MM.1S (cell line): ENCODE data around the gene ARHGAP30.

Experiments
- DNase-seq: peaks from one replicate; pipeline ENCODE4 v3.0.0-alpha.2; 2015
- H2AFZ ChIP-seq: fragments of 300-600 bp; sonication (generic); 2 replicates; pipeline ENCODE4 v1.6.0; 2016; ENCODE audit warnings: antibody characterized with exemption, low read length
- H3F3A ChIP-seq: fragments of 300-600 bp; sonication (generic); 2 replicates; pipeline ENCODE4 v1.6.1; 2016; ENCODE audit warnings: mild to moderate bottlenecking, antibody characterized with exemption, low read length, moderate library complexity, mixed read lengths; ENCODE audit not compliant: insufficient read depth
- H3K27ac ChIP-seq: fragments of 300-600 bp; sonication (generic); 2 replicates; pipeline ENCODE4 v1.5.1; 2016; ENCODE audit warnings: mild to moderate bottlenecking, low read length
- H3K27me3 ChIP-seq: fragments of 300-600 bp; sonication (generic); replicated peaks from 2 replicates; pipeline ENCODE4 v1.6.0; 2016; ENCODE audit warnings: low read length; ENCODE audit not compliant: insufficient read depth
- H3K36me3 ChIP-seq: fragments of 300-600 bp; sonication (generic); replicated peaks from 2 replicates; pipeline ENCODE4 v1.6.1; 2016; ENCODE audit warnings: mild to moderate bottlenecking, low read length, mixed read lengths; ENCODE audit not compliant: insufficient read depth
- H3K4me1 ChIP-seq: fragments of 300-600 bp; sonication (generic); 2 replicates; pipeline ENCODE4 v1.6.1; 2016; ENCODE audit warnings: low read length, mixed read lengths
- H3K4me2 ChIP-seq: fragments of 300-600 bp; sonication (generic); 2 replicates; pipeline ENCODE4 v1.6.0; 2016; ENCODE audit warnings: low read depth, low read length
- H3K4me3 ChIP-seq: fragments of 300-600 bp; sonication (generic); 2 replicates; pipeline ENCODE4 v1.5.1; 2016; ENCODE audit warnings: low read length, mixed read lengths
- H3K79me2 ChIP-seq: fragments of 300-600 bp; sonication (generic); 2 replicates; pipeline ENCODE4 v1.6.1; 2016; ENCODE audit warnings: mixed run types, low read length, mixed read lengths
- H3K9ac ChIP-seq: fragments of 300-600 bp; sonication (generic); 2 replicates; pipeline ENCODE4 v1.6.1; 2016; ENCODE audit warnings: low read length, mixed read lengths
- H3K9me2 ChIP-seq: fragments of 300-600 bp; sonication (generic); replicated peaks from 2 replicates; pipeline ENCODE4 v1.6.1; 2016; ENCODE audit warnings: mild to moderate bottlenecking, low read length, mixed read lengths; ENCODE audit not compliant: insufficient read depth
- H3K9me3 ChIP-seq: fragments of 300-600 bp; sonication (generic); replicated peaks from 2 replicates; pipeline ENCODE4 v1.6.1; 2016; ENCODE audit warnings: mild to moderate bottlenecking, low read length, mixed read lengths; ENCODE audit not compliant: insufficient read depth
- H4K20me1 ChIP-seq: fragments of 300-600 bp; sonication (generic); 2 replicates; pipeline ENCODE4 v1.6.1; 2016; ENCODE audit warnings: mild to moderate bottlenecking, low read length, moderate library complexity, mixed read lengths; ENCODE audit not compliant: insufficient read depth
- EZH2 ChIP-seq: fragments of 300-600 bp; sonication (generic); optimal IDR thresholded peaks from 2 replicates; pipeline ENCODE3; 2017; ENCODE audit warnings: low read depth, mild to moderate bottlenecking, antibody characterized with exemption, low read length, mixed read lengths
- EZH2phosphoT487 ChIP-seq: fragments of 300-600 bp; sonication (generic); IDR thresholded peaks from 2 replicates; pipeline ENCODE4 v1.6.1; 2018; ENCODE audit warnings: antibody characterized with exemption, low read length
- TF ChIP-seq, protein P1 (sequence below): fragments of 300-600 bp; sonication (generic); IDR thresholded peaks from 2 replicates; pipeline ENCODE4 v1.5.1; 2016; ENCODE audit warnings: antibody characterized with exemption, low read length, mixed read lengths

The ARHGAP30 gene

DNA sequence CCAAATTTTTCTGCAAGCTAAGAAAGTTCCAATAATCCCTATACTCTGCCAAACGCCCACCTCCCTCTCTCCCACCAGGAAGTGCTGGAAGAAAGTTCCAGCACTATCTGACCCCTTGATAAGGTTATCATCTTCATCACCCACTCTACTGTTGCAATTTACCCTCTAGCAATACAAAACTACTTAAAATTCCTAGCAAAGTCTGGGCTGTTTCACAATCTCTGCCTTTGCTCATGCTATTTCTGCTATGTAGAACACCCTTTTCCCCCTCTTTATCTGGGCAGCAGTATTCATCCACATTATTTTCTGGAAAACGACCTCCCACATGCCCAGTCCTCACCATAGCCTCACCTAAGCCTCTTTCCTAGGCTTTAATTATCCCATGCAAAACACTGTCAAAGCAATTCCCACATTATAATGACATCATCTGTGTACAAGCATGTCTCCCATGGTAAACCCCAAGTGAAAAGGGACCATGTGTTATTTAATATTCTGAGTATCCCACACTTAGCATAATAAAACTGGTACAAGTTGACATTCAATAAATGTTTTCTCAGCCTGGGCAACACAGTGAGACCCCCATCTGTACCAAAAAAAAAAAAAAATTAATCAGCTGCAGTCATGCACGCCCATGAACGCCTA lies 60.7 kb downstream of the ARHGAP30 start:
- H3F3A ChIP-seq = peaks cover 13% of the 10 kb centered on the region
- no peaks in the 10 kb centered on the region for H3K36me3 ChIP-seq
- peaks cover 90% of the 10 kb centered on the region for H3K79me2 ChIP-seq
- H3K9me3 ChIP-seq = no peaks in the 10 kb centered on the region
- no peak overlapping the region for H2AFZ ChIP-seq
- no peak for TF ChIP-seq EZH2
- H3K27ac ChIP-seq = no peak overlapping the region
- H3K4me3 ChIP-seq = no peak overlapping the region
- no peaks in the 10 kb centered on the region for H3K9me2 ChIP-seq
- DNase-seq = no peak
- peaks cover 10% of the 10 kb centered on the region for H3K4me1 ChIP-seq
- H3K27me3 ChIP-seq = no peaks in the 10 kb centered on the region
- H3K4me2 ChIP-seq = no peak overlapping the region
- no peaks in the 10 kb centered on the region for H4K20me1 ChIP-seq
- no peak overlapping the region for H3K9ac ChIP-seq

DNA sequence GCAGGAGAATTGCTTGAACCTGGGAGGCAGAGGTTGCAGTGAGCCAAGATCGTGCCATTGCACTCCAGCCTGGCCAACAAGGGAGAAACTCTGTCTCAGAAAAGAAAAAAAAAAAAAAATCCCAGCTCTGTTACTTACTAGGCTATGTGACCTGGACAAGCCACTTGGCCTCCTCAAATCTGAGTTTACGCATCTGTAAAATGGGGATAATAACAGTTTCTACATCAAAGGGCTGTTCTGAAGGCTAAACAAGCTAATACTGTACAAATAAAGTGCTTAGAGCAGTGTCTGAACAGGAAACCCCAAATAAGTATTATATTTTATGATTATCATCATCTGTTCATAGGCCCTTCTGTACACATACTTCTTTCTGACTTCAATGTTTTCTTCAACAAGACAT lies 62.3 kb downstream of the ARHGAP30 start:
- Histone ChIP-seq H3K4me2 (no peak overlapping the region), H2AFZ (no peak overlapping the region), H3K36me3 (no peaks in the 10 kb centered on the region), H3F3A (no peaks in the 10 kb centered on the region), H3K4me3 (no peak overlapping the region), H4K20me1 (no peaks in the 10 kb centered on the region), H3K79me2 (peaks cover 91% of the 10 kb centered on the region), H3K4me1 (no peaks in the 10 kb centered on the region), H3K27me3 (no peaks in the 10 kb centered on the region), H3K9me3 (no peaks in the 10 kb centered on the region), H3K9ac (no peak overlapping the region), H3K9me2 (no peaks in the 10 kb centered on the region), H3K27ac (no peak overlapping the region)
- TF ChIP-seq EZH2phosphoT487 (no peak), EZH2 (no peak)
- TF ChIP-seq, protein P1, sequence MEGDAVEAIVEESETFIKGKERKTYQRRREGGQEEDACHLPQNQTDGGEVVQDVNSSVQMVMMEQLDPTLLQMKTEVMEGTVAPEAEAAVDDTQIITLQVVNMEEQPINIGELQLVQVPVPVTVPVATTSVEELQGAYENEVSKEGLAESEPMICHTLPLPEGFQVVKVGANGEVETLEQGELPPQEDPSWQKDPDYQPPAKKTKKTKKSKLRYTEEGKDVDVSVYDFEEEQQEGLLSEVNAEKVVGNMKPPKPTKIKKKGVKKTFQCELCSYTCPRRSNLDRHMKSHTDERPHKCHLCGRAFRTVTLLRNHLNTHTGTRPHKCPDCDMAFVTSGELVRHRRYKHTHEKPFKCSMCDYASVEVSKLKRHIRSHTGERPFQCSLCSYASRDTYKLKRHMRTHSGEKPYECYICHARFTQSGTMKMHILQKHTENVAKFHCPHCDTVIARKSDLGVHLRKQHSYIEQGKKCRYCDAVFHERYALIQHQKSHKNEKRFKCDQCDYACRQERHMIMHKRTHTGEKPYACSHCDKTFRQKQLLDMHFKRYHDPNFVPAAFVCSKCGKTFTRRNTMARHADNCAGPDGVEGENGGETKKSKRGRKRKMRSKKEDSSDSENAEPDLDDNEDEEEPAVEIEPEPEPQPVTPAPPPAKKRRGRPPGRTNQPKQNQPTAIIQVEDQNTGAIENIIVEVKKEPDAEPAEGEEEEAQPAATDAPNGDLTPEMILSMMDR = no peak
- DNase-seq = no peak

- H3K9me3 ChIP-seq = no peaks in the 10 kb centered on the region
- H2AFZ ChIP-seq = no peak overlapping the region
- H4K20me1 ChIP-seq = no peaks in the 10 kb centered on the region
- no peaks in the 10 kb centered on the region for H3K27me3 ChIP-seq
- no peak overlapping the region for H3K4me2 ChIP-seq
- no peak overlapping the region for H3K27ac ChIP-seq
- TF ChIP-seq EZH2phosphoT487 = no peak
- no peak for TF ChIP-seq EZH2
- TF ChIP-seq, protein P1 = no peak
- no peaks in the 10 kb centered on the region for H3K9me2 ChIP-seq
- no peaks in the 10 kb centered on the region for H3K36me3 ChIP-seq
- H3K4me1 ChIP-seq = no peaks in the 10 kb centered on the region
- no peak overlapping the region for H3K9ac ChIP-seq
- H3F3A ChIP-seq = no peaks in the 10 kb centered on the region
- H3K79me2 ChIP-seq = peaks cover 89% of the 10 kb centered on the region
- DNase-seq = no peak
- no peak overlapping the region for H3K4me3 ChIP-seq
Measured at GRCh38 chr1:161006563-161006962, 63.1 kb downstream of the ARHGAP30 start.

GRCh38 chr1:161001525-161001924 lies 68.2 kb downstream of the ARHGAP30 start:
- H3K4me2 ChIP-seq = no peak overlapping the region
- no peak for DNase-seq
- H3F3A ChIP-seq = no peaks in the 10 kb centered on the region; the same call in 1 of the 2 replicates
- no peaks in the 10 kb centered on the region for H3K4me1 ChIP-seq
- H3K9me3 ChIP-seq = no peaks in the 10 kb centered on the region
- H3K27me3 ChIP-seq = no peaks in the 10 kb centered on the region
- peaks cover 46% of the 10 kb centered on the region for H3K79me2 ChIP-seq
- H3K36me3 ChIP-seq = 0 out of 2 replicates have a peak, but pooled peaks cover 6% of the 10 kb centered on the region
- no peak for TF ChIP-seq EZH2phosphoT487
- TF ChIP-seq, protein P1 = no peak
- TF ChIP-seq EZH2 = no peak
- H4K20me1 ChIP-seq = no peaks in the 10 kb centered on the region
- H3K27ac ChIP-seq = no peak overlapping the region
- H3K4me3 ChIP-seq = no peak overlapping the region
- H3K9me2 ChIP-seq = no peaks in the 10 kb centered on the region
- H2AFZ ChIP-seq = no peak overlapping the region
- no peak overlapping the region for H3K9ac ChIP-seq
